Activated T-helper 9 cell treated with anti-CD3 and anti-CD28 coated beads, Interleukin-2, amount 50 U/mL, for 16 hours (primary cell): ENCODE measurements around the gene BCAM.
A peak's percentile ranks its signal among the peaks of the same experiment; 100 is the strongest.
"Not testable (repeated sequence)": the region's sequence is repeated elsewhere in the genome, so short reads cannot be mapped to it uniquely, and the experiment has no call there.

Experiments
- DNase-seq: peaks from one replicate; pipeline ENCODE4 v3.0.0-alpha.2; 2020; ENCODE audit warnings: low read depth

Gene BCAM

DNA sequence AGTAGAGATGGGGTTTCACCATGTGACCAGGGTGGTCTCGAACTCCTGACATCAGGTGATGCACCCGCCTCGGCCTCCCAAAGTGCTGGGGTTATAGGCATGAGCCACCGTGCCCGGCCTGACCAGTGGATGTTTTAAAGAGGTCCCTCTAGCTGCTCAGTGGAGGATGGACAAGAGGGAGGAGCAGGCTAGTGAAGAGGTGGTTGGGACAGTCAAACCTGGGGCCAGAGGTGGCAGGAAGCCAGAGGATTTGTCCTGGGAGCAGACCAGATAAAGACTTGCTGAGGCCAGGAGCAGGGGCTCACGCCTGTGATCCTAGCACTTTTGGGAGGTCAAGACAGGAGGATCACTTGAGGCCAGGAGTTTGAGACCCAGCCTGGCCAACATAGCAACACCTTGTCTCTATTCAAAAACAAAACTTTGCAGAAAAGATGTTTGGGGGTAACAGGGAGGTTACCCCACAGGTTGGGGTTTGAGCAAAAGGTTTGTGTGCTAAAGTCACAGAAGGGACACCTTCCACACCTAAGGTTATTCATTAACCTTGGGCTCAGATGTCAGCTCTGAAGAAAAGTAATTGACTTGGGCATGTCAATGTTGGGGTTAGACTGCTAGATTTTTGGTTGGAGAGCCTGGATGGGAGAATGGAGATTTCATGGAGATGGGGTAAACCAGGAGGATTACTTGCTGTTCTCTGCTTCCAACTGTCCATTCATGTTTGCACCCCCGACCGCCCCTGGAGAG lies 9.0 kb downstream of the BCAM start:
- no peak for DNase-seq

DNA sequence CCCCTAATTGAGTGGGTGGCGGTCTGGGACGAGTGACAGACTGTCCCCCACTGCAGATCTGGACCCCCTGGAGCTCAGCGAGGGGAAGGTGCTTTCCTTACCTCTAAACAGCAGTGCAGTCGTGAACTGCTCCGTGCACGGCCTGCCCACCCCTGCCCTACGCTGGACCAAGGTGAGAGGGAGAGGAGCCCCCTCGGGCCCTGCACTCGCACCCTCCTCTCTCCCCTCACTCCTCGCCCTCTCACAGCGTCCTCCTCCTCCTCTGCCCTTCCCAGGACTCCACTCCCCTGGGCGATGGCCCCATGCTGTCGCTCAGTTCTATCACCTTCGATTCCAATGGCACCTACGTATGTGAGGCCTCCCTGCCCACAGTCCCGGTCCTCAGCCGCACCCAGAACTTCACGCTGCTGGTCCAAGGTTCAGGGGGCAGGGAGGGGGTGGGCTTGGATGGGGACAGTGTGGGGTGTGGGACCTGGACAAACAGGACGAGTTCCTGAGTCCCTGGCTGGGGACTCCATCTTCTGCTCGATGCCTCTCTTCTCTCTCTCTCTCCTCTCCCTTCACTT lies 9.6 kb downstream of the BCAM start:
- DNase-seq = no peak

DNA sequence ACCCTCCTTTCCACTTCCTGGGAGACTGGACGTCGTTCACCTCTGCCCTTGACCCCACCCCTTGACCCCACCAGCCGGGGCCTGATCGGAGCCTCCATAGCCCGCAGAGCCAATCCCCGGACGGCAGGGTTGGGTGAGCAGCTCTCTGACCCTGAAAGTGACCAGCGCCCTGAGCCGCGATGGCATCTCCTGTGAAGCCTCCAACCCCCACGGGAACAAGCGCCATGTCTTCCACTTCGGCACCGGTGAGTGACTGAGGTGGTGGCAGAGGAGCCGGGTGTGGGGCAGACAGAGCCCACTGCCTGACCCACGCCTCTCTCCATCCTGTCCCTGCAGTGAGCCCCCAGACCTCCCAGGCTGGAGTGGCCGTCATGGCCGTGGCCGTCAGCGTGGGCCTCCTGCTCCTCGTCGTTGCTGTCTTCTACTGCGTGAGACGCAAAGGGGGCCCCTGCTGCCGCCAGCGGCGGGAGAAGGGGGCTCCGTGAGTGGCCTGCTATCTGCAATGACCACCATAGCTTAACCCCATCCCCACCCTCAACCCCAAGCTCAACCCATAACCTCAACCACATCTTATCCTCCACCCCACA lies 10.4 kb downstream of the BCAM start:
- no peak for DNase-seq

DNA sequence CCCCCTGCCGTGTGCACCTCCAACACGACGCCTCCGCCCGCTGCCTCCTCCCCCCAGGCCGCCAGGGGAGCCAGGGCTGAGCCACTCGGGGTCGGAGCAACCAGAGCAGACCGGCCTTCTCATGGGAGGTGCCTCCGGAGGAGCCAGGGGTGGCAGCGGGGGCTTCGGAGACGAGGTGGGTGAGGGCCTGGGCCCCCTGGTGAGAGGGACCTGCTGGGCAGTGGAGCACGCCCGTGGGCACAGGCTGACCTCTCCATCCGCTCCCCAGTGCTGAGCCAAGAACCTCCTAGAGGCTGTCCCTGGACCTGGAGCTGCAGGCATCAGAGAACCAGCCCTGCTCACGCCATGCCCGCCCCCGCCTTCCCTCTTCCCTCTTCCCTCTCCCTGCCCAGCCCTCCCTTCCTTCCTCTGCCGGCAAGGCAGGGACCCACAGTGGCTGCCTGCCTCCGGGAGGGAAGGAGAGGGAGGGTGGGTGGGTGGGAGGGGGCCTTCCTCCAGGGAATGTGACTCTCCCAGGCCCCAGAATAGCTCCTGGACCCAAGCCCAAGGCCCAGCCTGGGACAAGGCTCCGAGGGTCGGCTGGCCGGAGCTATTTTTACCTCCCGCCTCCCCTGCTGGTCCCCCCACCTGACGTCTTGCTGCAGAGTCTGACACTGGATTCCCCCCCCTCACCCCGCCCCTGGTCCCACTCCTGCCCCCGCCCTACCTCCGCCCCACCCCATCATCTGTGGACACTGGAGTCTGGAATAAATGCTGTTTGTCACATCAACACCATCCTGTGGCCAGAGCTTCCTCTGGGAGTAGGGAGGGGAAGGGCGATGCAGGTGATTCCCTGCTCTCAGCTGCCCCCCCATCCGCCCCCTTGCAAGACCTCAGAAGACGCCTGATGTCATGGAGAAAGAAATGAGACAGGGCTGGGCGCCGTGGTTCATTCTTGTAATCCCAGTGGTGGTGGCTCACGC lies 12.0 kb downstream of the BCAM start:
- DNase-seq = no peak

DNA sequence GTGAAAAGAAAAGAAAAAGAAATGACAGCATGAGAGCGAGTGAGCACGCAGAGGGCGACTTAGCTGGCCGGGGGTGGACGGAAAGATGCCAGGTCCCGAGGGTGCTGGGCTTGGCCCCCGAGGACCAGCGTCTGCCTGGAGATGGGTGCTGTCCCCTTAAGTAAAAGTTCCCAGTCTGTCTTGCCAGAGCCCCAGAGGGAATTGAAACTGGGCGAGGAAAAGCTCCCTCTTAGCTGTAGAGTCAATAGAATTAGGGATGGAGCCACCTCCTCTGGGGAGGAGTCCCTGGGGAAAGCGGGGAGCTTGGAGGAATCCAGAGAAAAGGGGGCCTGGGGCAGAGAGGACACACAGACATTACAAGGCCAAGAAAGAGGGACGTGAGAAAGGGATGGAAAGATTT lies 13.3 kb downstream of the BCAM start:
- no peak for DNase-seq

DNA sequence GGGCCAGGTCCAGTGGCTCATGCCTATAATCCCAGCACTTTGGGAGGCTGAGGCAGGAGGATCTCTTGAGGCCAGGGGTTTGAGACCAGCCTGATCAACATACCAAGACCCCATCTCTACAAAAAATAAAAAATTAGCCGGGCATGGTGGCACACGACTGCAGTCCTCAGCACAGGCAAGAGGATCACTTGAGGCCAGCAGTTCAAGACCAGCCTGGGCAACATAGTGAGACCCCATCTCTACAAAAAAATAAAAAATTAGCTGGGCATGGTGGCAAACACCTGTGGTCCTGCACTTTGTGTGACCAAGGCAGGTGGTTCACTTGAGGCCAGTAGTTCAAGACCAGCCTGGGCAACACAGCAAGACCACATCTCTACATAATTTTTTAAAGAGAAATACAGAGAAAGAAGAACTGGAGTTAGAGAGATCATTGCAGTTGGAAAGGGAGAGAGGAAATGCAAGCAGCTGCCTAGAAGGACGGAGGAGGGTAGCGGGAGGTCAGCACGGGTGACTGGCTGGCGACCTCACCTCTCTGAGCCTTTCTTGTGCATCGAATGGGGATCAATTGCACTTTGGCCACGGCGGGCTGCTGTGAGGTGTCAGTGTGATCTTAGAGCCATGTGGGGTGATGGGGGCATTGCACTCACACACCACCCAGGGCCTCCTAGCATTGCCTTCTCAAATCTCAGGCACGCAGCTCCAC lies 13.9 kb downstream of the BCAM start:
- no peak for DNase-seq

DNA sequence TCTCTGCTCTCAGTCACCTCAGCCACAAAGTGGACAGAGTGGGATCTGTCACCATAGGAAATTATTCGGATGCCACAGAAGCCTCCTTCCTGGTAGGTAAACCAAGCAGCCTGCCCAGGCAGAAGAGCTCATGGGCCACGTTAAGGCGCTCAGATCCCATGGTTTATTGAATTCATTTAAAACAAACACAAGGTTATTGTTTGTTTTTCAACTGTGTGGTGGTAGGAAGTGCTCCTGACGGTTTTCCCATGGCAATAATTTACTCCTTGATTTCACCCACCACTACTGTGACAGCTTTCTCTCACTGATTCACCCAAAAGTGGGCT lies 14.4 kb downstream of the BCAM start:
- no peak for DNase-seq

DNA sequence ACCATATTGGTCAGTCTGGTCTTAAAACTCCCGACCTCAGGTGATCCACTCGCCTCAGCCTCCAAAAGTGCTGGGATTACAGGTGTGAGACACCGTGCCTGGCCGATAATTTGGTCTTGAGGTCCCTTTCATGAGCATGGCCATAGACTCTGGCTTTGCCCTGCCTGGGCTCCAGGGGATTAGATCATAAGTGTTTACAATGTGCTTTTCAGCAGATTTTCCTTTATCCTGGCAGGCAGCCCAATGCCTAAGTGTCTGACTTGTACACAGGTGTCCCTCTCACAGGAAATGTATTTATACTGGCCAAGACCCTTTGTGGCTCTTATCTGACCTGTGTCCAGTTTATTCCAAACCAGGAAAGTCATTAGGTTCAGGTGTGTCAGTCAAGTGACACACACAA lies 15.9 kb downstream of the BCAM start:
- DNase-seq = no peak

- DNase-seq = not testable (repeated sequence)
These were observed 24.0 kb downstream of the BCAM start for GRCh38 chr19:44832875-44833274.

GRCh38 chr19:44834399-44834798 lies 25.5 kb downstream of the BCAM start:
- not testable (repeated sequence) for DNase-seq

DNA sequence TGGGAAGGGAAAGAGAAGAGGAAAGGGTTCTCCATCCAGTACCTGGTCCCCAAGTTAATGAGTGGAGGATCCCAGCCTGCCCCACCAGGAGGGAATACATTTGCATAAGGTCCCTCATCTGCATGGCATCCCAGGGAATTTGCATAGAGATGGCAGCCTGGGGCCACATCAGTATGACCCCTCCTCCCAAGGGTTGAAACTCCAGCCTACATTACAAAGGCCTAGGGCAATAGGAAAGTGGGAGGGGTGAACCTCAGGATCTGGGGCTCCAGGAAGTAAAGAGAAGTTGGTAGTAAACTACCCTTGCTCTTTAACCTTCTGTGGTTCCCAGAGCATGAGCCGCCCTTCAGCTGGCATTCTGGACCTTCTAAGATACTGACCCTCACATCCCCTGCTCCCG lies 30.4 kb downstream of the BCAM start:
- DNase-seq = no peak

DNA sequence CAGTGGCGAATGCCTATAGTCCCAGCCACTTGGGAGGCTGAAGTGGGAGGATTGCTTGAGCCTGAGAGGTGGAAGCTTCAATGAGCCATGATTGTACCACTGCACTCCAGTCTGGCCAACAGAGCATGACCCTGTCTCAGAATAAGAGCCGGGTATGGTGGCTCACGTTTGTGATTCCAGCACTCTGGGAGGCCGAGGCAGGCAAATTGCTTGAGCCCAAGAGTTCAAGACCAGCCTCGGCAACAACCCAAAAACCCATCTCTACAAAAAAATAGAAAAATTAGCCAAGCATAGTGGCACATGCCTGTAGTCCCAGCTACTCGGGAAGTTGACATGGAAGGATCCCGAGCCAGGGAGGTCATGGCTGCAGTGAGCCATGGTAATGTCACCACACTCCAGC lies 31.9 kb downstream of the BCAM start:
- DNase-seq = no peak

- DNase-seq = no peak
These were observed 32.3 kb downstream of the BCAM start for GRCh38 chr19:44841231-44841630.

- DNase-seq = no peak
These were observed 36.3 kb downstream of the BCAM start for GRCh38 chr19:44845286-44845611.

- peak; percentile 68 for DNase-seq
These were observed 36.9 kb downstream of the BCAM start, which contains the start of gene NECTIN2 for GRCh38 chr19:44845612-44846454. NECTIN2 (plus strand) TSS chr19:44846297; CDS start chr19:44846526, 229 bp downstream.

GRCh38 chr19:44846455-44847143 lies 37.7 kb downstream of the BCAM start:
- no peak for DNase-seq

DNA sequence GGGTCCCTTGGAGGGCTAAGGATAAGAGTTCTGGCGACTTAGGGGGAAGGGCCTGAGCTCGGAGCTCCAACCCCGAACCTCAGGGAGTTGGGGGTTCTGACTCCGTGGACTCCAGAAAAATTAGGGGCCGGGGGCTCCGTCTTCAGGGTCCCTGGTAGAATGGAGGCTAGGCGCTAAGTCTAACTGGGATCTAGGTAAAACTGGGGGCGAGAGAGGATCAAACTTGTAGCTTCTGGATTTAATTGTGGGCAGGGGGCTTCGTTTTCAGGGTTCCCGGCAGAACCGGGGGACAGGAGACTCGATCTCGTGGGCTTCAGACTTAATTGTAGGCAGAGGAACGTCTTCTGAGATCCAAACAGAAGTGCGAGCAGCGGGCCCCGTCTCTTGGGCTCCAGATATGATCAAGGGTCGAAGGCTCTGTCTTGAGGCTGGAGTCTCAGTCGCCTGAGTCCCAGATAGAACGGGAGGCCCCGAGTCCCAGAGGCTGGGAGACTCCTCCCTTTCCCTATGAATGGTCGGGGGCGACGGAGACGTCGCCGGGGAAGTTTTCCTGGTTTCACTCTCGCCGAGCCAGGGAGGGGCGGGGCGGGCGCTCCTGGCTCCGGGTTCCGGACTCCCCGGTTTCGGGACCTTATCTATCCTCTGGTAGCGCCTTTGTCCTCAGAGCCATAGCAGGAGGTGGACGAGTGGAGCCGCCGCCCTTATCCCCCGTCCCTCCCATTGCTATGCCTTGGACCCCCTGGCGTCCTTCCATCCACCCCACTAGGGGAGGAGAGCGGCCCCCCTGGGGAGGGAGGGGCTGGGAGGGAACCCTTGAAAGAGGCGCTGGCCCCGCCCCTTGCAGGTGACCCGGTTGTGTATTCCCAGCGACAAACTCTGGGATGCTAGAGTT lies 38.5 kb downstream of the BCAM start:
- DNase-seq = no peak

DNA sequence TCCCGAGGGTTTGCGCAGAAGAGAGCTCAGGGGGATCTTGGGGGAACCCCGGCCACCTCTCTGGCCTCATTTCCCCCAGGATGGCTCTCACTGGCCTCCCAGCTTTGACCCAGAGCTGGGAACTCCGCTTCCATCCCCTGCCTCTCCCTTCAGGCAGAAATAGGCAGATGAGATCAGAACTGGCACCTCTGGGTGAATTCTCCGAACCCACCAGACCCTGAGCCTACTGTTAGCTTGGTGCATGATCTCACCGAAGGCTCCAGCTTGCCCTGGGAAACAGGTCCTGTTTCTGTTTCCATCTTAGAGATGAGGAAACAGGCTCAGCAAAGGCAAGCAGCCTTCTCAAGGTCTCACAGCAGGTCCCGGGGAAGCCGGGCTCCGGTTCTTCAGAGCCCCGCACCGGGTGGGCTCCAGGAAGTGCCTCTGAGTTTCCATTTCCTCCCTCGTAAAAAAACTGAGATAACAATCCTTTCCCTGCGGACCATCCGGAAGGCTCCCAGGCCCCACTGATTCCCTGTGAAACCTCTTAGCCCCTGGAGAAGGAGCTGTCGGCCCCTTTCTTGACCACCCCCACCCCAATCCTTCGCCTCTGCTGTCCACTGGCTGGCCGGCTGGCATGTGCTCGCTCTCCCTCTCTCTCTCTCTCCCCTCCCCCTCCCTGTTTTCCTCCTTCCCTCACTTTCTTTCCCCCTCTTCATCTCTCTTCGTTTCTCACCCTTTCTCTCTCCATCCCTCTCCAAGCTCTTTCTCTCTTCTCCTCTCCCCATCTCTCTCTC lies 39.3 kb downstream of the BCAM start:
- no peak for DNase-seq
